Measurements from ENCODE around the gene LRBA. TPM values are rescaled to one million over a fixed set of nuclear protein-coding genes. Genes with fewer than 3 reads are reported as not detected.
A peak's percentile ranks its signal among the peaks of the same experiment; 100 is the strongest.

The LRBA gene
- total RNA-seq, 1 experiment from 2014 or later: 39.4 TPM

DNA sequence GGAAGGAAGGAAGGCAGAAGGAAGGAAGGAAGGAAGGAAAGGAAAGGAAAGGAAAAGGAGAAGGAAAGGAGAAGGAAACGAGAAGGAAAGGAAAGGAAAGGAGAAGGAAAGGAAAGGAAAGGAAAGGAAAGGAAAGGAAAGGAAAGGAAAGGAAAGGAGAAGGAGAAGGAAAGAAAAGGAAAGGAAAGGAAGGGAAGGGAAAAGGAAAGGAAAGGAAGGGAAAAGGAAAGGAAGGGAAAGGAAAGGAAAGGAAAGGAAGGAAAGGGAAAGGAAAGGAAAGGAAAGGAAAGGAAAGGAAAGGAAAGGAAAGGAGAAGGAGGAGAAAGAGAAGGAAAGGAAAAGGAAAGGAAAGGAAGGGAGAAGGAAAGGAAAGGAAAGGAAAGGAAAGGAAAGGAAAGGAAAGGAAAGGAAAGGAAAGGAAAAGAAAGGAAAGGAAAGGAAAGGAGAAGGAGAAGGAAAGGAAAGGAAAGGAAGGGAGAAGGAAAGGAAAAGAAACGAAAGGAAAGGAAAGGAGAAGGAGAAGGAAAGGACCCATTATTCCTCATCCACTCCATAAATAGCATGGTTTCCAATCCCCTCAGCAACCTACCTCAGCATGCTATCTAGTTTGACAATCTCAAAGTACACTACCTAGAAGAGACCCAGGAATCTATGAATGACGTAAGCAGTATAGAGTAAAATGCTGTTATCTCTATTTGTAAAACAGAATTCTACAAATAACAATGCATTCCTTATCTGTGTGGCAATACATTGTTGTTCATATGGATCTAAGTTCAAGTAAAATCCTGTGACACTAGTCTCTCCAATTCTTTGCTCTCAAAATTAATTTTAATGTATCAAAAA, 209.7 kb downstream of the LRBA start:
- DNase-seq (ENCODE audit: low read depth): no peak

DNA sequence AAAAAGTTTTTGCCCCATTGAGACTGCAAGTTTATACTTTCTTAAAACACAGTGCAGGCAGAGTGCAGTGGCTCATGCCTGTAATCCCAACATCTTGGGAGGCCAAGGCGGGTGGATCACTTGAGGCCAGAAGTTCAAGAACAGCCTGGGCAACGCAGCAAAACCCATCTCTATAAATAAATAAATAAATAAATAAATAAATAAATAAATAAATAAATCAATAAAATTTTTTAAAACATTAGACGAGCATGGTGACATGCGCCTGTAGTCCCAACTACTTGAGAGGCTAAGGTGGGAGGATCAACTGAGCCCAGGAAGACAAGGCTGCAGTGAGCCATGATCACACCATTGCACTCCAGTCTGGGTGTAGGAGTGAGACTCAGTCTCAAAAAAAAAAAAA, 213.3 kb downstream of the LRBA start:
- no peak for DNase-seq (ENCODE audit: low read depth)

DNA sequence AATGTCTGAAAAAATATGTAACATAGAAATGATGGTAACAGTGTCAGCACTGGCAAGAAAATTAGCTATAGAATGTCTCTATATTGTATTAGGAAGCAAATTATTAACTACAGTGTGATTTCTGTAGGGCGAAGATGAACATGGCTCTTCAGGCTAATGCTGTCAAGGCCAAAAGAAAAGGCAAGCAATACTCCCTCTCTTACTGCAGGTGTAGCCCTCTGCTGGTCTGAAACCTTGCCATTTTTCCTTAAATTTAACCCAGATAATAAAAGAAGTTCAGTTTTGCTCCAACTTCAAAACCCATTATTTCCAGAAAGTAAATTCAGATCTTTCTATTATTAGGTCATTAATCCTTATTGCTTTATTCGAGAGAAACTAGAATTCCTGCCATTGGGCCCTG, 215.9 kb downstream of the LRBA start:
- no peak for DNase-seq (ENCODE audit: low read depth)

DNA sequence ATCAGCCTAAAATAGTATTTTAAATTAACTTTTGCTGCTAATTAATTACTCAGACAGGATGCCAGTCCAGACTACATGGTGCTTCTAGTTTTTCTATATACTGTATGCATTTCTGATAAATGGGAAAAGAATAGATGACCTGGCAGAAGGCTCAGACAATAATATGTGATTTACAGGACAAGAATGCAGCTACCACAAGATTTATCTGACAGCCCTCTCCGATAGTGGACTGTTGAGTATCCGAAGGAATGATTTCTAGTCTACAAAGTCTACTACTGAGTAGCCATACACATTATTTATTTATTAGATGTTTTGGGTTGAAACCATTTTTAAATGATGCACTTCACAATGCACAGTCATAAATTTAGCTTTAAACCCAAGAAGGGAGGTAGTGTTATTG, 220.4 kb downstream of the LRBA start:
- no peak for DNase-seq (ENCODE audit: low read depth)

DNA sequence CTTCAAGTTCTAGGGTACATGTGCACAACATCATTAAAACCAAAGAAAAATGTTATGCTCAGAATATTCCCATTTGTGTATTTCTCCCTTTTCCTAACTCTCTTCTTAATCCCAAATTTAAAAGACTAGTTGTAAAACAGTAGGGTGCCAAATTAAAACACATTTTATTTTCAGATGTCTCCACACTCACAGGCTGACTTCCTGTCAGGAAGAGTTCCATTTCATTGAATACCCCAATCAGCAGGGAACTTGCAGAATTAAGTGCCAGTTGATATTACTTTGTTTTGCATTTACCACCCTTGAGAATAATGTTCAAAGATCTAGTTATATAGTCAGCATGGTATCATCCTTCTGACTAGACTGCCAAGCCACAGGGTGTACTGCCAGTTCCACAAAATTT, 225.2 kb downstream of the LRBA start:
- peak; percentile 19 for DNase-seq (ENCODE audit: low read depth)

DNA sequence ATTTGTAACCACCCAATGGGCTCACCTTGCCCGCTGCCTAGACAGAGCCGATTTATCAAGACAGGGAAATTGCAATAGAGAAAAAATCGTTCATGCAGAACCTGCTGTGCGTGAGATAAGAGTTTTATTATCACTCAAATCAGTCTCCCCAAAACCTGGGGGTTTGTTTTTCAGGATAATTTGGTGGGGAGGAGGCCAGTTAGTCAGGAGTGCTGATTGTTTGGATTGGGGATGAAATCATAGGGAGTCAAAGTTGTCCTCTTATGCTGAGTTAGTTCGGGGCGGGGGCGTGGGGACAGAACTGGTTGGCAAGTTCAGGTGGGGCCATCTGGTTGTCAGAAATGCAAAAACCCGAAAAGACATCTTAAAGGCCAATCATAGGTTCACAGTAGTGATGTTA, 230.1 kb downstream of the LRBA start:
- DNase-seq (ENCODE audit: low read depth): no peak

DNA sequence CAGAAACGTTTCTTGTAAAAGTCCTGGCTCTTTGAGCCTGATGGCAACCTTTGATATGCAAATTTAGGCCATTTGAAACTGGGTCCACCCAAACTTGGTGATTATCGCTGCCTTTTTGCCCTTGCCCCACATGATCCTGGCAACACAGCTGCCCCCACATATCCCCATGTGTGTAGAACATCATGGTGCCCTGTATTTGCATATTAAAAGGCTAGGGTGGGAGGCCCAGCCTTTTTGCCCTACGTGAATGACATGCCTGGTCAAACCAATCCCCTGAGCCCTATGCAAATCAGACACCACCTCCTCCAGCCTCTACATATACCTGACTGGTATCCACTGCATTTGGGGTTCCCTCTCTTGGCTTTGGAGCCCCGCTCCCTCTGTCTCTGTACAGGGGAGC, 230.8 kb downstream of the LRBA start:
- no peak for DNase-seq (ENCODE audit: low read depth)

DNA sequence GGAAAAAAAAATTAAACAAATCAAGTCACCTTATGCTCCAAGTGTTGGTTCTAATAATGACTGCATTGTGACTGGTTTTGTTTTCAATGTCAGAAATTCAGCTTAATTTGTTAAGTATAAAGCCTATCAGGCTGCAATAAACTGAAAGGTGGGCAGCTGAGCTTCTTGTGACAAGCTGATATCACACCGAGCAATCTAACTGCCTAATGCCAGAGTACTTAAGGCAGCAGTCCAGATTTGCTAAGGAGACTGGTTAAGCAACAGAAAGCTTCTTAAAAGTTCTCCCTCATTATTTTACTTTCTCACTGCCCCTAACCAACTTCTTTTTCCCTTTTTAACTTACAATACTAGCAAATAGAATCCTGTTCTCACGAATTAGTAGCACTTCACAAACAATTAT, 232.2 kb downstream of the LRBA start:
- DNase-seq (ENCODE audit: low read depth): no peak

DNA sequence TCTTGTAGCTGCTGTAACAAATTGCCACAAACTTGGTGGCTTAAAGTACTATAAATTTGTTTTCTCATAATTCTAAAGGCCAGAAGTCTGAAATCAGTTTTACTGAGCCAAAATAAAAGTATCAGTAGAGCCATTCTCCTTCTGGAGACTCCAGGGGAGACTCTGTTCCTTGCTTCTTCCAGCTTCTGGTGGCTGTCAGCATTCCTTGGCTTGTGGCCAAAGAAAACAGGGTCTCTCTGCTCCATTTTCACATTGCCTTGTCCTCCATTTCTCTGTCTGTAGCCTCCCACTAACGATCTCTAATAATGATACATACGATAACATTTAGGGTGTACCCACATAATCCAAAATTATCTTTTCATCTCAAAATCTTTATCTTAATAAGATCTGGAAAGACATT, 232.8 kb downstream of the LRBA start:
- peak; percentile 46 for DNase-seq (ENCODE audit: low read depth)

DNA sequence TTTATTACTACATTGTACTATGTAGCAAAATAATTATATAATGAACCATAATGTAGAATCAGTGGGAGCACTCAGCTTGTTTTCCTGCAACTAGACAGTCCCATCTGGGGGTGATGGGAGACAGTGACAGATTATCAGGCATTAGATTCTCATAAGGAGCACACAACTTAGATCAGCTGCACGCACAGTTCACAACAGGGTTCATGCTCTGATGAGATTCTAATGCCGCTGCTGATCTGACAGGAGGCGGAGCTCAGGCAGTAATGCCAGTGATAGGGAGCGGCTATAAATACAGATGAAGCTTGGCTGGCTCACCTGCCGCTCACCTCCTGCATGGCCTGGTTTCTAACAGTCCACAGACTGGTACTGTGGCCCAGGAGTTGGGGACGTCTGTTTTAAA, 233.9 kb downstream of the LRBA start:
- no peak for DNase-seq (ENCODE audit: low read depth)

DNA sequence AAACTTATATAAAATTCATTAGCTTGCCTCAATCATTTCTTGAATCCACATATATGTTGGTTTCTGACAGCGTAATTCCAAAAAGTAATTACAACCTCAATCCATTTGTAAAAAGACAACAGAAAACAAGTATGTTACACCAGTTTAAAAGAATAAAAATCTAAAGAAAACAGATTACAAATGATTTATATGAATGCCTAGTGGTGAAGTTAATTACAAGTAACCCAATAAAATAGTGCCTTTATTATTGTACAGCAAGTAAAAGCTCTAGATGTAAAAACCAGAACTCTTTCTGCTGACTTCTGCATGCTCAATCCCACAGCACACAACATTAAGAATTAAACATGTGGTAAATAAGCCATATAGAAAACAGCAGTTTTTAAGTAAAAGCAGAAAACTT, 235.4 kb downstream of the LRBA start:
- DNase-seq (ENCODE audit: low read depth): no peak

DNA sequence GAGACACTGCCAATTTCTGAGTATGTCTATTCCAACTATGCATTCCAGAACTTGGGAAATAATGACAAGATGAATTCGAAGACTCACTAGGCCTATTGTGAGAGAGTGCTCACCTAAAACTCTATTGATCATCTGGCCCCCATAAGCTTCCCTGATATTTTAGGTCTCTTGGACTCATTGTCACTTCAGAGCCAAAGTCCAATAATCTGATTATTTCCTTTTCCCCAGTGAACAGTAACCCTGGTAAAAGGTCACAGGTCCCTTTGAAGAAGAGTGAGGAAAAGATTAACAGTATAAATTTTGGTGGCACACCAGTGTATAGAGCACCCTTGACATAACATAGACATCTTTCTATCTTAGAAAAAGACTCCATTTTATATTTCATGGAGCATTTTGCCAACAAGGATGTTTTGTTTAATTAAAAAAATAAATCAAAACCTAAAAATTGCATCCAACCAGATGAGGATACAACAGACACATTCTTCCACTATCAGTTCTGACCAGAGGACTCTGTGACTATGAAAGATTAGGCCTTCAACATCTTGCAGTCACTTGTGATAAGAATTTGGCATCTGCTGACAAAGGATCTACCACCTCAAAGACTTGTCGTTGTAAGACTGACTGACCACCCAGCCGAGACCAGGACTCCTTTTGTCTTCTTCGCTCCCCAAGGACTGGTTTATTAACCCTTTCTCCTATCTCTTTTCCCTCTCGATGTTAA, 241.2 kb downstream of the LRBA start:
- DNase-seq (ENCODE audit: low read depth): no peak

DNA sequence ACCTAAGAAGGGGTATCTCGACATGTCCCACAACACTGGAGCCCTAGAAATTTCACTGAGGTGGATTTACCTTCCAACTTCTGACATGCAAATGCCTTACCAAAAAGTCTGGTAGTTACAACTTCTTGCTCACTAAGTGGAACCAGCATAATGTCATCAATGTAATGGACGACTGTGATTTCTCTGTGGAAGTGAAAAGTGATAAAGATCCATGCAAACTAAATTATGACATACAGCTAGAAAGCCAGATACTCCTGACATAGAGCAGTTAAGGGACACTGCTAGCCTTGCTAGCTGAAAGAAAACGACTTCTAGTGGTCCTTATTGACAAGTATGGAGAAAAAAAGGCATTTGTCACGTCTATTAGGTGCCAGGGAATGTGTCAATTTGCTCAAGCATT, 242.1 kb downstream of the LRBA start:
- no peak for DNase-seq (ENCODE audit: low read depth)

DNA sequence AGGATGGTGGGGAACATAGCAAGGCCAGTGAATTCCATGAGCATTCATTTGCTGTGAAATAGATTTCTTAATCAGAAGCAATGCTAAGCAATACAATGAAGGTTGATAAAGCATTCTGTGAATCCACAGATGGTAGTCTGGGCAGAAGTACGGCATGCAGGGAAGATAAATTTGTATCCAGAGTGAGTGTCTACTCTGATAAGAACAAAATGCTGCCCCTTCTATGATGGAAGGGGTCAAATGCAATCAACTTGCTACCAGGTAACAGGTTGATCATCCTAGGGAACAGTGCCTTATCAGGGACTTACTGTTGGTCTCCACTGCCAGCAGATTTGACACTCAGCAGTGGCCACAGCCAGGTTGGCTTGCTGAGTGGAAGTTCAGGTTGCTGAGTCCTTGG, 243.7 kb downstream of the LRBA start:
- DNase-seq (ENCODE audit: low read depth): no peak

DNA sequence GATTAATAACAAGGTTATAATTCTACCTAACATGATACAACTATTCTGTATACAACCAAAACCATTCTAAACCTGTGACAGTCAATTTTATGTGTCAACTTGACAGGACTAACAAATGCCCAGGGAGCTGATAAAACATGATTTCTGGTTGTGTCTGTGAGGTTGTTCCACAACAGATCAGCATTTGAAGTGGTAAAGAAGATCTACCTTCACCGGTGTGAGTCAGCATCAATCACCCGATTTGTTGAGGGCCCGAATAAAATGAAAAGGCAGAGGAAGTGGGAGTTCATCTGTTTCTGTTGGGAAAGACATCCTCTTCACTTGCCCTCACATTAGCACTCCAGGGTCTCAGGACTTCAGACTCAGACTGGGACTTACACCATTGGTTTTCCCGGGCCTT, 245.2 kb downstream of the LRBA start:
- no peak for DNase-seq (ENCODE audit: low read depth)

DNA sequence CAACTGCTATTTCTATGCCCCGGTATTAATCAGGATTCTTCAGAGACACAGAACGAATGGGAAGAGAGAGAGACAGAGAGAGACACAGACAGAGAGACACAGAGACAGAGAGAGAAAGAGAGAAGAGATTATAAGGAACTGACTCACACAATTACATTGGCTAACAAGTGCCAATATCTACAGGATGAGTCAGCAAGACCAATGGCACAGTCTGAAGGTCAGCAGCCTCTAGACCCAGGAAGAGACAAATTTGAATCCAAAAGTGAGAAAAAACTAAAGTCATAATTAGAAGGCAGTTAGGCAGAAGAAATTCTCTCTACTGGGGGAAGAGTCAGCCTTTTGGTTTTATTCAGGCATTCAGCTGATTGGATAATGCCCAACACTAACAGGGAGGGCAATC, 245.8 kb downstream of the LRBA start:
- peak; percentile 76 for DNase-seq (ENCODE audit: low read depth)

DNA sequence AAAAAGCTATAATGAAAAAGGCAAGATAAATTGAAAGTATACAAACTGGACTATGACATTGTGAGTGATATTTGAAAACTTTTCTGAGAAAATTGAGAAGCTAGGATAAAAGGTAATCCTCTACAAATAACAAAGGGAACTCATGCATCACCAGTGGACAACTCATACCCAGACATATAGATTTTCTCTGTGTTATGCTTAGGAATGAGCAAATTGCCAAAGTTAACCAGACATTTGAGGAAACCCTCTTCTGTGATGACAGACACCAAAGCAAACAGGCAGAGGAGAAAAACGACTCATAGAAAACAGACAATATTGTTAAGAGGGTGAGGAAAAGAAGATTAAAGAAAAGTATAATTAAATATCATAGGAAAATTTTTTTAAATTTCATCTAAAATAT, 246.6 kb downstream of the LRBA start:
- no peak for DNase-seq (ENCODE audit: low read depth)

DNA sequence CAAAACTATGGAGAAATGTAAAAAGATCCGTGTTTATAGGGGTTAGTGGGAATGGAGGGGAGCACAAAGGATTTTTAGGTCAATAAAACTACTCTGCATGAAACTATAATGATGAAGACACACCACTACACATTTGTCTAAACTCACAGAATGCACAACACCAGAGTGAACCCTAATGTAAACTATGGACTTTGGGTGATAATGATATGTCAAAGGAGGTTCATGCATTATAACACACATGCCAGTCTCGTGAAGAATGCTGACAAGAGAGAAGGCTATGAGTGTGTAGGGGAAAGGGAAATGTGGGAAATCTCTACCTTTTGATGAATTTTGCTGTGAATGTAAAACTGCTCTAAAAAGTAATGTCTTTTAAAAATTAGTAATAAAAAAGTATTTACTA, 249.9 kb downstream of the LRBA start:
- DNase-seq (ENCODE audit: low read depth): no peak

DNA sequence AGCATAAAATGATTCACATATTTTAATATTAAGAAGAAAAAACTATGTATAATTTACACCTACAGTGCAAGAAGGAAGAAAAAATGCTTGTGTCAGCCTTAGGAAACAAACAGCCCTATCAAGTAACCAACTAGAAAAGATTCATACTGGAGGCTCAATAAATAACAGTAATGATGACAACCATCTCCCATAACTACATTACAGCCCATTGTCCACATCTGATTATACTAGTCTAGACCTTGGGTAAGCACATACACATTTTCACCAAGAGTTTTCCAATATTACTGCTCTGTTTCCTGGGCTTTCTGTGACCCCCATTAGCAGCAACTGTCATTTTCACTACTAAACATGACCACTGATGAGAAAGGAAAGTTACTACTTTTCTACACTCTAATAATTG, 263.4 kb downstream of the LRBA start:
- DNase-seq (ENCODE audit: low read depth): no peak

DNA sequence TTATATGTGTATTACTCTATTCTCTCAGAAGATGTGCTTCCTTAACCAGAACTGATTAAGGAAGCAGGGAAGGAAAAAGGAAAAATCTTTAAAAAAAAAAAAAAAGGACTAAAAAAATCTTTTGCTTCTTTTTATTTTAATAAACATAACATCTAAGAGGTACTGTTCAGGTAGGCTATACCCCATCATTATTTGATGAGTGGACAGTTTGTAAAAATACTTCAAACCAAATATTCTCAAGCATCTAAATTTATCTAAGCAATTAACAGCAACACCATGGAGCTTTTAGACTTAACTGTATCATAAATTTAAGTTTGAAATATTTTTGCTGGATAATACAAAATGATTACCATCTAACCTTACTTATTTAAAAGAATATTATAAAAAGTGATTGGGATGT, 264.3 kb downstream of the LRBA start:
- no peak for DNase-seq (ENCODE audit: low read depth)

DNA sequence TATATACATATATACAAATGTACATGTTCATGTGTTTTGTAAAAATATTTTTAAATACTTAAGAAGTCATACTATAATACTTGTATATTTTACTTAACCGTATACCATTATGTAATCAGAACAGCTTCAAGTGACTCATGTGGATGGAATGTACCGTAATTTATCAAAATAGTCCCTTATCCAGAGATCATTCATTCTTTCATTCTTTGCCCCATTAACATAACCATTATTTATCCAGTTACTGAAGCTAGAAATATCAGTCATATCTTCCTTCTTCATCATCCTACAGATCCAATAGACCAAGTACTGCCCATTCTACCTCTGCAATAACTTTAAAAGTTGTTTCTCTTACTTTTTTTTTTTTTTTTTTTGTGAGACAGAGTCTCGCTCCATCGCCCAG, 268.9 kb downstream of the LRBA start:
- peak; percentile 29 for DNase-seq (ENCODE audit: low read depth)

DNA sequence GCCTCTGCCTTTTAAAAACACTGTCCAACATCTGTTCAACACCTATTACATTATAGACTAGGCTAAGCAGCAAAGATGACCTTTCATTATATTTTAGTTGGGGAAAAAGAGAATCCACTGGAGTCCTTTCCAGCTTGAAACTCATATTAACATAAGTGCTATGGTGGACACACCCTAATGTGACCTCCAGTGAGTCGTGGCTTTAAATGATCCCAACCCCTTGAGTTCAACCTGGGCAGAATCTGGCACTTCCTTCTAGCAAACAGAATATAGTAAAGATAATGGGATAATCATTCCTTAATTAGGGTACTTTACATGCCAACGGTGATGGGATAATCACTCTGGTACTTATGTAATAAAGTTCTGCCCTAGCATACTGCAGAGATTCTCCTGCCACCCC, 270.5 kb downstream of the LRBA start:
- DNase-seq (ENCODE audit: low read depth): no peak
